Gastroesophageal sphincter (tissue), 3 donors: ENCODE data around the gene COL2A1.

Source experiments
- CTCF ChIP-seq, 4 experiments: fragments of 200-600 bp in 2 of 4; fragments of 450-650 bp in 2 of 4; sonication (generic) in 1 of 4; IDR thresholded peaks; one replicate each; pipeline ENCODE4 v1.5.1; 2017 to 2019; ENCODE audit warnings: antibody characterized with exemption in 4 of 4, mild to moderate bottlenecking in 2 of 4, moderate library complexity in 2 of 4
- EP300 ChIP-seq: sonication (generic); formaldehyde crosslinking; IDR thresholded peaks from one replicate; pipeline ENCODE4 v1.6.1; 2017; ENCODE audit warnings: antibody characterized with exemption, mild to moderate bottlenecking
- POLR2A ChIP-seq, 2 donors: fragments of 450-650 bp; IDR thresholded peaks; one replicate each; pipeline ENCODE4 v1.6.1; 2017; ENCODE audit warnings: antibody characterized with exemption in 2 of 2, mild to moderate bottlenecking in 2 of 2, moderate library complexity in 1 of 2

DNA sequence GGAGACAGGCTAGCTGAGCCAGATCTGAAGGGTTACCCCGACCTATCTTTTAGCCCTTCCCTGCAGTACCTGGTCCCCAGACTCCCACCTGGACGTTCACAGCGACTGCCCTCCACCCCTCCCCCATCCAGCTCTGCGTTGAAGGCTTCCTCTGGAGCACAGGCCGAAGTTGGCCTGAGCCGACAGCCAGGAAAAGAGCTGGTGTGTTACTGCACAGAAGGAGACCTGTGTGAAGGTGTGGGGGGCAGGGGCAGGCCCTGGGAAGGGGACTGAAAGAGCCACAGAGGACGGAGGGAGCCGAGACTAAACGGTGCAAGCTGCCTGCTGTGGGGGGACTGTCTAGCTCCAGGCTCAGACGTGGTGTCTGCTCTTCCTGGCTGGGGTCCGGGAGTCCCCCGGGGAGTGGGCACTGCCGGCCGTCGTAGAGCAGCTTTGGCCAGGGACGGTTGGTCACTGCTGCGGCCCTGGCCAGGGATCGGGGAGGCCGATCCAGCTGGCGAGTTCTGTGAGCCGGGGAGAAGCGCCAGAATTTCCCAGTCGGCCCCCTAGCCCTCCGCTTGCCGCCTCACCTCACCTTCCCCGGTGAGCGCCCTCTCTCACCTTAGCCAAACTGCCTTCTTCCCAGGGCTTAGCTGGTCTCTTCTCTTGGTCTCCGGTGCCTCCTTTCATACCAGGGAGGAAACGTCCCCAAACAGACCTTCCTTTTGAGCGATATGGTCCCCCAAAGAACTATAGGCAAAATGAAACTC is 899 bp upstream of the COL2A1 start:
- TF ChIP-seq CTCF (IDR thresholded peaks at IDR 0.05) (no peak), POLR2A (IDR thresholded peaks at IDR 0.05) (no peak), EP300 (no peak)
